ENCODE data around the gene RAPGEF3. TPM values are rescaled to one million over a fixed set of nuclear protein-coding genes. Genes with fewer than 3 reads are reported as not detected.

Gene RAPGEF3
- total and polyA plus RNA-seq, 5 donors: 14.1 to 44.9 (median 23.6) TPM

- peaks cover 27% of the 10 kb centered on the region for H3K4me1 ChIP-seq (ENCODE audit: control insufficient read depth, insufficient read depth, low read length)
- H3K9me3 ChIP-seq (ENCODE audit: control insufficient read depth, low read length): no peaks in the 10 kb centered on the region
- intact Hi-C loops (cut with DNase I): no loop called here
- no peaks in the 10 kb centered on the region for H3K27me3 ChIP-seq (ENCODE audit: control insufficient read depth, insufficient read depth)
- DNase-seq (peak in 1 of 3 donors; percentile 71), ATAC-seq (no peak)
- WGBS: 56% methylated on average over 3 of the region's 3 CpGs
- H3K27ac ChIP-seq (ENCODE audit: low read length): peak overlapping the region; percentile 44
- no peak overlapping the region for H3K4me3 ChIP-seq (ENCODE audit: low read length)
These were observed 3.8 kb downstream of the RAPGEF3 start for GRCh38 chr12:47754881-47755280.

GRCh38 chr12:47754126-47754525 lies 4.6 kb downstream of the RAPGEF3 start:
- ATAC-seq: no peak
- WGBS: 88% methylated on average over 4 of the region's 4 CpGs
- no peak overlapping the region for H3K4me3 ChIP-seq (ENCODE audit: low read length)
- peak overlapping the region; percentile 92 for H3K27ac ChIP-seq (ENCODE audit: low read length)
- intact Hi-C loops (cut with DNase I): no loop called here
- peaks cover 23% of the 10 kb centered on the region for H3K4me1 ChIP-seq (ENCODE audit: control insufficient read depth, insufficient read depth, low read length)
- no peak for DNase-seq
- no peaks in the 10 kb centered on the region for H3K27me3 ChIP-seq (ENCODE audit: control insufficient read depth, insufficient read depth)
- H3K9me3 ChIP-seq (ENCODE audit: control insufficient read depth, low read length): no peaks in the 10 kb centered on the region

- 43% methylated on average over 11 of the region's 11 CpGs for WGBS
- no peaks in the 10 kb centered on the region for H3K27me3 ChIP-seq (ENCODE audit: control insufficient read depth, insufficient read depth)
- no peaks in the 10 kb centered on the region for H3K9me3 ChIP-seq (ENCODE audit: control insufficient read depth, low read length)
- H3K4me1 ChIP-seq (ENCODE audit: control insufficient read depth, insufficient read depth, low read length): peaks cover 23% of the 10 kb centered on the region
- H3K27ac ChIP-seq (ENCODE audit: low read length): peak overlapping the region; percentile 92
- H3K4me3 ChIP-seq (ENCODE audit: low read length): no peak overlapping the region
- ATAC-seq: peak; percentile 85 to 89
- peak; percentile 81 to 93 (median 93) for DNase-seq
- intact Hi-C loops (cut with DNase I): no loop called here
These were observed 5.4 kb downstream of the RAPGEF3 start for GRCh38 chr12:47753021-47754001.

DNA sequence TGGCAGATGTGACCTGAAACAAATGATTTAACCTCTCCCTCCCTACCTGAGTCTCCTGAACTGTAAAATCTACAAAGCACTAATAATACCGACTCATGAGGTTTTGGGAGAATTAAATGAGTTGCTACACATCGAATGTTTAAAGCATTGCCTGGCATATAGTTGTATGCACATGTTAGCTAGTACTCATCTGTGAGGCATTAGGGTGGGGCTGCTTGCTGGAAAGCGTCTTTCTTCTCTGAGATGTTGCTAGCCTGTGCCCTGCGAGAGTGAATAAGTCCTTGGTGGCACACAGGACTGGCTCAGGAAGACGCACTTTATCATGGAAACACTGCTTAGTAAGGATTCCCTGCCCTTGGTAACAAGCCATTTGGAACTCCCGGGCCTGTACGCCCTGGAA lies 6.1 kb downstream of the RAPGEF3 start:
- H3K4me3 ChIP-seq (ENCODE audit: low read length): no peak overlapping the region
- intact Hi-C loops (cut with DNase I): no loop called here
- DNase-seq: no peak
- peak in 1 of 2 donors; percentile 4 for ATAC-seq
- no peaks in the 10 kb centered on the region for H3K27me3 ChIP-seq (ENCODE audit: control insufficient read depth, insufficient read depth)
- H3K4me1 ChIP-seq (ENCODE audit: control insufficient read depth, insufficient read depth, low read length): peaks cover 20% of the 10 kb centered on the region
- WGBS: 72% methylated on average over 7 of the region's 7 CpGs
- peak overlapping the region; percentile 92 for H3K27ac ChIP-seq (ENCODE audit: low read length)
- H3K9me3 ChIP-seq (ENCODE audit: control insufficient read depth, low read length): no peaks in the 10 kb centered on the region

DNA sequence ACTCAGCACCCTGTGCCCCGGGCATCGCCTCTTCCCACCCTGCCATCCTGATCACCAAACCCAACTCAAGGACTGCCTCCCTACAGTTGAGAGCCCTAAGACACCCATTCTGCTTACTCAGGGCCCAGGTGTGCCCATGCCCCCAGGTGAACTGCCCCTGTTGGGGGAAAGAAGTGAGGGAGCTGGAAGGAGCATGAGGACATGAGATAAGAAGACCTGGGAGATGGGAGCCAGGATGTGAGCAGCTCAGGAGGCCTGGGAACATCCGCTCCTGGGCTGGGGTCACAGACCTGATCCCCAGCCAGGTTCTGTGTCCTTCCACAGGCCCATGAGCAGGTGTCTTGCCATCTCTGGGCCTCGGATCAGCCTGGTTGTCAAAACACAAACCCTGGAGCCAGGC lies 6.6 kb downstream of the RAPGEF3 start:
- DNase-seq (no peak), ATAC-seq (no peak)
- 88% methylated on average over 4 of the region's 4 CpGs for WGBS
- H3K4me1 ChIP-seq (ENCODE audit: control insufficient read depth, insufficient read depth, low read length): peaks cover 20% of the 10 kb centered on the region
- intact Hi-C loops (cut with DNase I): no loop called here
- H3K9me3 ChIP-seq (ENCODE audit: control insufficient read depth, low read length): no peaks in the 10 kb centered on the region
- no peak overlapping the region for H3K4me3 ChIP-seq (ENCODE audit: low read length)
- no peaks in the 10 kb centered on the region for H3K27me3 ChIP-seq (ENCODE audit: control insufficient read depth, insufficient read depth)
- H3K27ac ChIP-seq (ENCODE audit: low read length): peak overlapping the region; percentile 40

GRCh38 chr12:47751561-47751960 lies 7.1 kb downstream of the RAPGEF3 start:
- ATAC-seq (no peak), DNase-seq (no peak)
- Histone ChIP-seq H3K9me3 (ENCODE audit: control insufficient read depth, low read length) (no peaks in the 10 kb centered on the region), H3K4me3 (ENCODE audit: low read length) (no peak overlapping the region), H3K4me1 (ENCODE audit: control insufficient read depth, insufficient read depth, low read length) (peaks cover 20% of the 10 kb centered on the region), H3K27me3 (ENCODE audit: control insufficient read depth, insufficient read depth) (no peaks in the 10 kb centered on the region), H3K27ac (ENCODE audit: low read length) (no peak overlapping the region)
- intact Hi-C loops (cut with DNase I): no loop called here
- WGBS: 72% methylated on average over 9 of the region's 9 CpGs

DNA sequence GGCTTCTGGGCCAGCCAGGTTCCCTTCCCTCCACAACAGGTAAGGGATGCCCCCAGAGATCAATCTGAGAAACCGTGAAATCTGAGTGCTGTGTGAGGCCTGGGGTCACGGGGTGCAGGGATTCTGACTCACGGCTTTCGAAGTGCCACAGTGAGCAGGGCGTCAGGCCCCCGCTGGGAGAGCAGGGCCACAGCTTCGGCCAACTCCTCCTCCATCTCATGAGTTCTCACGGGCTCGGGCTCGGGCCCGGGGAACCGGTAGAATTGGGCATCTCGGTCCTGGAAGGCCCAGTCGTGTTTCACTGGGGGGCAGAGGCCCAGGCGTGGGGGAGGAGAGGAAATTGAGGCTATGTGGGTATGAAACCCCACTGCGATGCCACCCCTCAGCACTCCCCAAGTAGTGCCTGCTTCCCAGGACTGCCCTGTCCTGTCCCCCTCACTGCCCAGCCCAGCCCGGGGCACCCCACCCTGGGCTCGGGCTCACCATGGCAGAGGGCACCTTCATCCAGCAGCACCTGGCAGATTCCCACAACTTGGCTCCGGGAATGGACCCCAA lies 7.7 kb downstream of the RAPGEF3 start:
- no peak overlapping the region for H3K4me3 ChIP-seq (ENCODE audit: low read length)
- no peak overlapping the region for H3K27ac ChIP-seq (ENCODE audit: low read length)
- 85% methylated on average over 19 of the region's 19 CpGs for WGBS
- ATAC-seq (no peak), DNase-seq (no peak)
- H3K9me3 ChIP-seq (ENCODE audit: control insufficient read depth, low read length): no peaks in the 10 kb centered on the region
- H3K4me1 ChIP-seq (ENCODE audit: control insufficient read depth, insufficient read depth, low read length): peaks cover 20% of the 10 kb centered on the region
- intact Hi-C loops (cut with DNase I): no loop called here
- no peaks in the 10 kb centered on the region for H3K27me3 ChIP-seq (ENCODE audit: control insufficient read depth, insufficient read depth)

- no peak overlapping the region for H3K4me3 ChIP-seq (ENCODE audit: low read length)
- ATAC-seq: no peak
- no peaks in the 10 kb centered on the region for H3K27me3 ChIP-seq (ENCODE audit: control insufficient read depth, insufficient read depth)
- intact Hi-C loops (cut with DNase I): no loop called here
- 86% methylated on average over 10 of the region's 10 CpGs for WGBS
- DNase-seq: no peak
- H3K27ac ChIP-seq (ENCODE audit: low read length): no peak overlapping the region
- H3K4me1 ChIP-seq (ENCODE audit: control insufficient read depth, insufficient read depth, low read length): peaks cover 16% of the 10 kb centered on the region
- no peaks in the 10 kb centered on the region for H3K9me3 ChIP-seq (ENCODE audit: control insufficient read depth, low read length)
These were observed 8.4 kb downstream of the RAPGEF3 start for GRCh38 chr12:47750229-47750798.

DNA sequence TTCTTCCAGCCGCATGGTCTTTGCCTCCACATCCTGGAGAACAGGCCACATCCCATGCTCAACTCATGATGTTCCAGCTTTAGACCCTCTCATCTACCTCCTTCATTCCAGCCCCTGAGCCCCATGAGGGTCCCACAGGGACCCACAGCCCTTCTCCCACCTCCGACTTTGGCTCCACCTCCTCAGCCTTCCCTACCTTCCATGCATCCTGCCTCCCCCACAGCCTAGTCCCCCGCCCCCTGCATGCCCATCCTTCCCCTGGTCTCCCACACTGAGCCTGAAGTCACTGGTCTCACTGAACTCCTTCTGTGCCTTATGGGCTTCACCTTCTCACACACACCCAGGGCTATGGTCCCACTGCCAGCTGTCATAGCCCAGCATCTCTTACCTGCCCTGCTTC lies 9.8 kb downstream of the RAPGEF3 start:
- 92% methylated on average over 3 of the region's 3 CpGs for WGBS
- Histone ChIP-seq H3K27ac (ENCODE audit: low read length) (no peak overlapping the region), H3K9me3 (ENCODE audit: control insufficient read depth, low read length) (no peaks in the 10 kb centered on the region), H3K27me3 (ENCODE audit: control insufficient read depth, insufficient read depth) (no peaks in the 10 kb centered on the region), H3K4me3 (ENCODE audit: low read length) (no peak overlapping the region), H3K4me1 (ENCODE audit: control insufficient read depth, insufficient read depth, low read length) (peaks cover 12% of the 10 kb centered on the region)
- intact Hi-C loops (cut with DNase I): no loop called here
- no peak for ATAC-seq
- no peak for DNase-seq

DNA sequence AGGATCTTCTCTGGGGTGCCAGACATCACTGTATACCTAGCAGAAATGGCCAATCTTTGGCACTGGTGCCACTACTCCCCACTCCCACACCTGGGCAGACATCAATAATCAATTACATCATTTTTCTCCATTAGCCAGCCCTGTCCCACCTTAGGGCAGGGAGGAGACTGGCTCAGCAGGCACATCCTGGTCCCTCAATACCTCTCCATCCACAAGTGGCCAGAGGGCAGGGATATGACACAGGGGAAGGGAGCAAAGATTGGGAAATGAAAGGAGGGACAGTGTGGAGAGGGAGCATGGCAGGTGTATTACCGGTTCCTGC lies 10.2 kb downstream of the RAPGEF3 start:
- Histone ChIP-seq H3K27ac (ENCODE audit: low read length) (no peak overlapping the region), H3K4me3 (ENCODE audit: low read length) (no peak overlapping the region), H3K27me3 (ENCODE audit: control insufficient read depth, insufficient read depth) (no peaks in the 10 kb centered on the region), H3K4me1 (ENCODE audit: control insufficient read depth, insufficient read depth, low read length) (peaks cover 10% of the 10 kb centered on the region), H3K9me3 (ENCODE audit: control insufficient read depth, low read length) (no peaks in the 10 kb centered on the region)
- no peak for DNase-seq
- WGBS: 94% methylated on average over 1 of the region's 1 CpG
- no peak for ATAC-seq
- intact Hi-C loops (cut with DNase I): no loop called here

All from right cardiac atrium (tissue), 5 donors.